ENCODE data around the gene PTPRN2.

- TF ChIP-seq CTCF (conservative IDR thresholded peaks at IDR 0.05 in 1 of 2, IDR thresholded peaks at IDR 0.05 in 1 of 2; ENCODE audit: low read depth in 1 of 2, low read length in 2 of 2): no peak
- TF ChIP-seq EZH2 (IDR thresholded peaks at IDR 0.05; ENCODE audit: low read length, missing control alignments): no peak
Measured at GRCh38 chr7:158286210-158286609, 301.4 kb downstream of the PTPRN2 start.

All from fibroblast of lung (primary cell).